Measurements from ENCODE around the gene SDK2.

Gene SDK2

GRCh38 chr17:73534209-73534909 lies 109.9 kb downstream of the SDK2 start:
- DNase-seq (ENCODE audit: insufficient read length, low spot score), result no peak
- no peak for TF ChIP-seq CTCF (IDR thresholded peaks at IDR 0.05; ENCODE audit: insufficient read depth, missing control alignments)
- no peak for FAIRE-seq

GRCh38 chr17:73533781-73534180 lies 110.5 kb downstream of the SDK2 start:
- no peak for FAIRE-seq
- TF ChIP-seq CTCF (IDR thresholded peaks at IDR 0.05; ENCODE audit: insufficient read depth, missing control alignments), result no peak
- DNase-seq (ENCODE audit: insufficient read length, low spot score), result no peak

GRCh38 chr17:73533127-73533526 lies 111.1 kb downstream of the SDK2 start:
- no peak for FAIRE-seq
- DNase-seq (ENCODE audit: insufficient read length, low spot score), result no peak
- TF ChIP-seq CTCF (IDR thresholded peaks at IDR 0.05; ENCODE audit: insufficient read depth, missing control alignments), result no peak

- no peak for DNase-seq (ENCODE audit: insufficient read length, low spot score)
- TF ChIP-seq CTCF (IDR thresholded peaks at IDR 0.05; ENCODE audit: insufficient read depth, missing control alignments), result no peak
- no peak for FAIRE-seq
Observed at GRCh38 chr17:73532421-73532901, 111.8 kb downstream of the SDK2 start.

GRCh38 chr17:73531158-73531557 lies 113.1 kb downstream of the SDK2 start:
- no peak for TF ChIP-seq CTCF (IDR thresholded peaks at IDR 0.05; ENCODE audit: insufficient read depth, missing control alignments)
- FAIRE-seq, result no peak
- DNase-seq (ENCODE audit: insufficient read length, low spot score), result no peak

- TF ChIP-seq CTCF (IDR thresholded peaks at IDR 0.05; ENCODE audit: insufficient read depth, missing control alignments), result no peak
- FAIRE-seq, result no peak
- DNase-seq (ENCODE audit: insufficient read length, low spot score), result no peak
Observed at GRCh38 chr17:73528679-73529078, 115.6 kb downstream of the SDK2 start.

- DNase-seq (ENCODE audit: insufficient read length, low spot score) (no peak), FAIRE-seq (no peak)
- no peak for TF ChIP-seq CTCF (IDR thresholded peaks at IDR 0.05; ENCODE audit: insufficient read depth, missing control alignments)
Observed at GRCh38 chr17:73526952-73527351, 117.3 kb downstream of the SDK2 start.
